ENCODE data around the gene UBE2D3.

DNA sequence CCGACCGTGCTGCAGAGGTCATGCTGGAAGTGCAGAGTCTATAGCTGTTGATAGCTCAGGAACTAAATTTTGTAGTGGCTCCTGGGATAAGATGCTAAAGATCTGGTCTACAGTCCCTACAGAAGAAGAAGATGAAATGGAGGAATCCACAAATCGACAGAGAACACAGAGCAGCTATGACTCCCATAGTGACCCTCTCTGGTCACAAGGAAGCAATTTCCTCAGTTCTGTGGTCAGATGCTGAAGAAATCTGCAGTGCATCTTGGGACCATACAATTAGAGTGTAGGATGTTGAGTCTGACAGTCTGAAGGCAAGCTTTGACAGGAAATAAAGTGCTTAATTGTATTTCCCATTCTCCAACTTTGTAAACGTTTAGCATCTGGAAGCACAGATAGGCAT is 75.4 kb downstream of the UBE2D3 start:
- TF ChIP-seq, protein P1, sequence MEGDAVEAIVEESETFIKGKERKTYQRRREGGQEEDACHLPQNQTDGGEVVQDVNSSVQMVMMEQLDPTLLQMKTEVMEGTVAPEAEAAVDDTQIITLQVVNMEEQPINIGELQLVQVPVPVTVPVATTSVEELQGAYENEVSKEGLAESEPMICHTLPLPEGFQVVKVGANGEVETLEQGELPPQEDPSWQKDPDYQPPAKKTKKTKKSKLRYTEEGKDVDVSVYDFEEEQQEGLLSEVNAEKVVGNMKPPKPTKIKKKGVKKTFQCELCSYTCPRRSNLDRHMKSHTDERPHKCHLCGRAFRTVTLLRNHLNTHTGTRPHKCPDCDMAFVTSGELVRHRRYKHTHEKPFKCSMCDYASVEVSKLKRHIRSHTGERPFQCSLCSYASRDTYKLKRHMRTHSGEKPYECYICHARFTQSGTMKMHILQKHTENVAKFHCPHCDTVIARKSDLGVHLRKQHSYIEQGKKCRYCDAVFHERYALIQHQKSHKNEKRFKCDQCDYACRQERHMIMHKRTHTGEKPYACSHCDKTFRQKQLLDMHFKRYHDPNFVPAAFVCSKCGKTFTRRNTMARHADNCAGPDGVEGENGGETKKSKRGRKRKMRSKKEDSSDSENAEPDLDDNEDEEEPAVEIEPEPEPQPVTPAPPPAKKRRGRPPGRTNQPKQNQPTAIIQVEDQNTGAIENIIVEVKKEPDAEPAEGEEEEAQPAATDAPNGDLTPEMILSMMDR (conservative IDR thresholded peaks at IDR 0.05; ENCODE audit: low read depth, low read length), result no peak
- TF ChIP-seq POLR2A (IDR thresholded peaks at IDR 0.05; ENCODE audit: low read depth, low read length) (no peak), RAD21 (IDR thresholded peaks at IDR 0.05; ENCODE audit: low read length) (no peak), MAFK (IDR thresholded peaks at IDR 0.05; ENCODE audit: low read depth, low read length) (no peak)
- TF ChIP-seq, protein P2, sequence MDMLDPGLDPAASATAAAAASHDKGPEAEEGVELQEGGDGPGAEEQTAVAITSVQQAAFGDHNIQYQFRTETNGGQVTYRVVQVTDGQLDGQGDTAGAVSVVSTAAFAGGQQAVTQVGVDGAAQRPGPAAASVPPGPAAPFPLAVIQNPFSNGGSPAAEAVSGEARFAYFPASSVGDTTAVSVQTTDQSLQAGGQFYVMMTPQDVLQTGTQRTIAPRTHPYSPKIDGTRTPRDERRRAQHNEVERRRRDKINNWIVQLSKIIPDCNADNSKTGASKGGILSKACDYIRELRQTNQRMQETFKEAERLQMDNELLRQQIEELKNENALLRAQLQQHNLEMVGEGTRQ (IDR thresholded peaks at IDR 0.05; ENCODE audit: low read depth, low read length), result no peak

Data from IMR-90 (cell line).